Naive thymus-derived CD8-positive, alpha-beta T cell (primary cell): Measurements from ENCODE around the gene TTC23. TPM values are rescaled to one million over a fixed set of nuclear protein-coding genes. Genes with fewer than 3 reads are reported as not detected.

ENCODE experiments used
- ATAC-seq, 2 donors: fragments of 150-1000 bp; cut with Tn5 transposase in 1 of 2; sonication (Bioruptor Pico), chemical (Tn5 transposase) in 1 of 2; 1 replicate in 1 of 2; 2 replicates in 1 of 2; pipeline ENCODE4 v1.10.0; 2021; ENCODE audit warnings: mild to moderate bottlenecking in 2 of 2, moderate library complexity in 2 of 2
- POLR2A ChIA-PET: fragments of 350-600 bp; sonication (Branson Sonifier 250); formaldehyde crosslinking; loops from one replicate; lab custom pipeline; 2021; ENCODE audit warnings: antibody characterized with exemption; lab: Charles Lee
- DNase-seq, 10 donors: peaks; one replicate each; pipeline versions ENCODE4 v3.0.0 to v3.0.0-alpha.2; 2020 to 2022
- H3K27ac Mint-ChIP-seq, 10 donors: one replicate each; pipeline ENCODE4 v1.8.0; 2020 to 2022; ENCODE audit warnings: mild to moderate bottlenecking in 10 of 10, mixed read lengths in 10 of 10, moderate library complexity in 4 of 10, inconsistent platforms in 1 of 10
- H3K27me3 Mint-ChIP-seq, 5 donors: one replicate each; pipeline ENCODE4 v1.8.0; 2021 to 2022; ENCODE audit warnings: mixed read lengths in 5 of 5
- H3K36me3 Mint-ChIP-seq, 3 donors: one replicate each; pipeline ENCODE4 v1.8.0; 2020 to 2022; ENCODE audit warnings: mixed read lengths in 3 of 3, mild to moderate bottlenecking in 2 of 3, inconsistent platforms in 1 of 3
- H3K4me1 Mint-ChIP-seq, 4 donors: one replicate each; pipeline ENCODE4 v1.8.0; 2021 to 2022; ENCODE audit warnings: mixed read lengths in 4 of 4
- H3K4me3 Mint-ChIP-seq, 10 donors: one replicate each; pipeline ENCODE4 v1.8.0; 2020 to 2022; ENCODE audit warnings: mild to moderate bottlenecking in 10 of 10, mixed read lengths in 10 of 10, moderate library complexity in 6 of 10, inconsistent platforms in 1 of 10
- H3K9me3 Mint-ChIP-seq, 9 donors: one replicate each; pipeline ENCODE4 v1.8.0; 2020 to 2022; ENCODE audit warnings: mixed read lengths in 9 of 9, mild to moderate bottlenecking in 3 of 9, inconsistent platforms in 1 of 9, moderate library complexity in 1 of 9
- polyA plus RNA-seq, 3 donors: library from polyadenylated mRNA; unstranded; fragments of 300-500 nt; fragmentation: Illumina TruSeq; gene quantifications; one replicate each; pipeline ENCODE4 v1.2.3, GENCODE V29; 2021
- total RNA-seq, 8 experiments: library from RNA in 2 of 8; stranded (reverse) in 2 of 8; gene quantifications; one replicate each; pipeline ENCODE4 v1.2.3 and lab custom pipeline; 2021 to 2026

Gene TTC23
- total and polyA plus RNA-seq, 5 experiments from 2014 or later = 0.15 to 0.82 (median 0.38) TPM; not detected in 1

DNA sequence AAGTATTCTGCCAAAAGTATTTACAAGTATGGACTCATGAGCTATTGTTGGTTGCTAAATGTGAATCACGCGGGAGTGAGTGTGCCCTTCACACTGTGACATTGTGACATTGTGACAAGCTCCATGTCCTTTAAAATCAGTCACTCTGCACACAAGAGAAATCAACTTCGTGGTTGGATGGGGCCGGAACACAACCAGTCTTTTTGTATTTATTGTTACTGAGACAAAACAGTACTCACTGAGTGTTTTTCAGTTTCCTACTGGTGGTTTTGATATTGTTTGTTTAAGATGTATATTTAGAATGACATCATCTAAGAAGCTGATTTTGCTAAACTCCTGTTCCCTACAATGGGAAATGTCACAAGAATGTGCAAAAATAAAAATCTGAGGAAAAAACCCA is 114.2 kb downstream of the TTC23 start:
- Mint-ChIP-seq H3K4me1 (peaks cover 0 to 4% (median 0%) of the 10 kb centered on the region in 4 donors), H3K27ac (no peak overlapping the region), H3K27me3 (peaks cover 0 to 4% (median 0%) of the 10 kb centered on the region in 5 donors), H3K36me3 (no peaks in the 10 kb centered on the region), H3K4me3 (no peak overlapping the region), H3K9me3 (no peaks in the 10 kb centered on the region)
- POLR2A ChIA-PET = no interaction called here
- no peak for DNase-seq
- no peak for ATAC-seq

DNA sequence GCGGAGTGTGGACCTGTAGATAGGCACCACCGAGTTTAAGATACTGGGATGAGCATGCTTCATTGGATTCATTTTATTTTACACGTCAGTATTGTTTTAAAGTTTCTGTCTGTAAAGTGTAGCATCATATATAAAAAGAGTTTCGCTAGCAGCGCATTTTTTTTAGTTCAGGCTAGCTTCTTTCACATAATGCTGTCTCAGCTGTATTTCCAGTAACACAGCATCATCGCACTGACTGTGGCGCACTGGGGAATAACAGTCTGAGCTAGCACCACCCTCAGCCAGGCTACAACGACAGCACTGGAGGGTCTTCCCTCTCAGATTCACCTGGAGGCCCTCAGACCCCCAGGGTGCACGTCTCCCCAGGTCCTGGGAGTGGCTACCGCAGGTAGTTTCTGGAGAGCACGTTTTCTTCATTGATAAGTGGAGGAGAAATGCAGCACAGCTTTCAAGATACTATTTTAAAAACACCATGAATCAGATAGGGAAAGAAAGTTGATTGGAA is 115.0 kb downstream of the TTC23 start:
- no peak overlapping the region for H3K4me3 Mint-ChIP-seq
- no peaks in the 10 kb centered on the region for H3K36me3 Mint-ChIP-seq
- peaks cover 0 to 7% (median 0%) of the 10 kb centered on the region in 4 donors for H3K4me1 Mint-ChIP-seq
- POLR2A ChIA-PET = no interaction called here
- peaks cover 0 to 11% (median 0%) of the 10 kb centered on the region in 5 donors for H3K27me3 Mint-ChIP-seq
- H3K27ac Mint-ChIP-seq = no peak overlapping the region
- no peaks in the 10 kb centered on the region for H3K9me3 Mint-ChIP-seq
- ATAC-seq (no peak), DNase-seq (no peak)

DNA sequence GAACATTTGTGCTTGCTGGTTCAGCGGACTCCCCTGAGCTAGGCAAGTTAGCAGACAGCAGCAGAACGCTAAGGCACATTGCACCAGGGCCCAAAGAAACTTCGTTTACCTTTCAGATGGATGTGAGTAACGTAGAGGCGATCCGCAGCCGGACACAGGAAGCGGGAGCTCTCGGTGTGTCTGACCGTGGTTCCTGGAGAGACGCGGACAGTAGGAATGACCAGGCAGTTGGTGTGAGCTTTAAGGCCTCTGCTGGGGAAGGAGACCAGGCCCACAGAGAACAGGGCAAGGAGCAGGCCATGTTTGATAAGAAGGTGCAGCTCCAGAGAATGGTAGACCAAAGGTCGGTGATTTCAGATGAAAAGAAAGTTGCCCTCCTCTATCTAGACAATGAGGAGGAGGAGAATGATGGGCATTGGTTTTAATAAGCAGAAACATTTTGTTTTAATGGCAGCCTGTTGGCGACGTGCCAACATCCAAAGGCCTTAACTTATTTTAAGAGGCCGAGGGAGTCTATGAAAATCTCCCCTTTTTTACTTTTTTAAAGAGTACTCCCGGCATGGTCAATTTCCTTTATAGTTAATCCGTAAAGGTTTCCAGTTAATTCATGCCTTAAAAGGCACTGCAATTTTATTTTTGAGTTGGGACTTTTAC is 116.6 kb downstream of the TTC23 start:
- Mint-ChIP-seq H3K27ac (no peak overlapping the region), H3K27me3 (peaks cover 0 to 11% (median 0%) of the 10 kb centered on the region in 5 donors), H3K9me3 (no peaks in the 10 kb centered on the region), H3K4me1 (peaks cover 0 to 7% (median 0%) of the 10 kb centered on the region in 4 donors), H3K36me3 (no peaks in the 10 kb centered on the region), H3K4me3 (no peak overlapping the region)
- POLR2A ChIA-PET = no interaction called here
- DNase-seq = no peak
- ATAC-seq = no peak

DNA sequence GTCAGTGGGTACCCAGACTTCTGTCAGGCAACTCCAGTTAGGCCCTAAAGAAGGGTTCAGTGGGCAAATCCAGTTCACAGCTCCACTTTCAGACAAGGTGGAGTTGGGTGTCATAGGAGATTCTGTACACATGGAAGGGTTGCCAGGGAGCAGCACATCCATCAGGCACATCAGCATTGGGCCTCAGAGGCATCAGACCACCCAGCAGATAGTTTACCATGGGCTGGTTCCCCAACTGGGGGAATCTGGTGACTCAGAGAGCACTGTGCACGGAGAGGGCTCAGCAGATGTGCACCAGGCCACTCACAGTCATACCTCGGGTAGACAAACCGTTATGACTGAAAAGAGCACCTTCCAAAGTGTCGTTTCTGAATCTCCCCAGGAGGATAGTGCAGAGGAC is 117.3 kb downstream of the TTC23 start:
- no peak overlapping the region for H3K4me3 Mint-ChIP-seq
- H3K36me3 Mint-ChIP-seq = no peaks in the 10 kb centered on the region
- peaks cover 0 to 7% (median 0%) of the 10 kb centered on the region in 4 donors for H3K4me1 Mint-ChIP-seq
- ATAC-seq (no peak), DNase-seq (no peak)
- H3K27ac Mint-ChIP-seq = no peak overlapping the region
- peaks cover 0 to 11% (median 0%) of the 10 kb centered on the region in 5 donors for H3K27me3 Mint-ChIP-seq
- POLR2A ChIA-PET = no interaction called here
- H3K9me3 Mint-ChIP-seq = no peaks in the 10 kb centered on the region

DNA sequence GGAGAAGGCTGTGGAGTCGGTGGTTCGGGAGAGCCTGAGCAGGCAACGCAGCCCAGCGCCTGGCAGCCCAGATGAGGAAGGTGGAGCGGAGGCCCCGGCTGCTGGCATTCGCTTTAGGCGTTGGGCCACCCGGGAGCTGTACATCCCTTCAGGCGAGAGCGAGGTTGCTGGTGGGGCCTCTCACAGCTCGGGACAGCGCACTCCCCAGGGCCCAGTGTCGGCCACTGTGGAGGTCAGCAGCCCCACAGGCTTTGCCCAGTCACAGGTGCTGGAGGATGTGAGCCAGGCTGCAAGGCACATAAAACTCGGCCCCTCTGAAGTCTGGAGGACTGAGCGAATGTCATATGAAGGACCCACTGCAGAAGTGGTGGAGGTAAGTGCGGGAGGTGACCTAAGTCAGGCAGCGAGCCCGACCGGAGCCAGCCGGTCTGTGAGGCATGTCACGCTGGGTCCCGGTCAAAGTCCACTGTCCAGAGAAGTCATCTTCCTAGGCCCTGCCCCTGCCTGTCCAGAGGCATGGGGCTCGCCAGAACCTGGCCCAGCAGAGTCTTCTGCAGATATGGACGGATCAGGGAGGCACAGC is 117.8 kb downstream of the TTC23 start:
- peaks cover 0 to 11% (median 0%) of the 10 kb centered on the region in 5 donors for H3K27me3 Mint-ChIP-seq
- no peaks in the 10 kb centered on the region for H3K36me3 Mint-ChIP-seq
- POLR2A ChIA-PET = no interaction called here
- DNase-seq (no peak), ATAC-seq (no peak)
- H3K27ac Mint-ChIP-seq = no peak overlapping the region
- no peak overlapping the region for H3K4me3 Mint-ChIP-seq
- peaks cover 0 to 7% (median 0%) of the 10 kb centered on the region in 4 donors for H3K4me1 Mint-ChIP-seq
- H3K9me3 Mint-ChIP-seq = no peaks in the 10 kb centered on the region

DNA sequence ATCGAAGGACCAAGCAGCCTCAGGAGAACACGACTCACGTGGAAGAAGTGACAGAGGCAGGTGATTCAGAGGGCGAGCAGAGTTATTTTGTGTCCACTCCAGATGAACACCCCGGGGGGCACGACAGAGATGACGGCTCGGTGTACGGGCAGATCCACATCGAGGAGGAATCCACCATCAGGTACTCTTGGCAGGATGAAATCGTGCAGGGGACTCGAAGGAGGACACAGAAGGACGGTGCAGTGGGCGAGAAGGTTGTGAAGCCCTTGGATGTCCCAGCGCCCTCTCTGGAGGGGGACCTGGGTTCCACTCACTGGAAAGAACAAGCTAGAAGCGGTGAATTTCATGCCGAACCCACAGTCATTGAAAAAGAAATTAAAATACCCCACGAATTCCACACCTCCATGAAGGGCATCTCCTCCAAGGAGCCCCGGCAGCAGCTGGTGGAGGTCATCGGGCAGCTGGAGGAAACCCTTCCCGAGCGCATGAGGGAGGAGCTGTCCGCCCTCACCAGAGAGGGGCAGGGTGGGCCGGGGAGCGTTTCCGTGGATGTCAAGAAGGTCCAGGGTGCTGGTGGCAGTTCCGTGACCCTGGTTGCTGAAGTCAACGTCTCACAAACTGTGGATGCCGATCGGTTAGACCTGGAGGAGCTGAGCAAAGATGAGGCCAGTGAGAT is 118.5 kb downstream of the TTC23 start:
- Mint-ChIP-seq H3K4me1 (peaks cover 0 to 7% (median 0%) of the 10 kb centered on the region in 4 donors), H3K27me3 (peaks cover 0 to 11% (median 0%) of the 10 kb centered on the region in 5 donors), H3K9me3 (no peaks in the 10 kb centered on the region), H3K4me3 (no peak overlapping the region), H3K36me3 (no peaks in the 10 kb centered on the region), H3K27ac (peak overlapping the region in 1 of 10 donors; percentile 13)
- POLR2A ChIA-PET = no interaction called here
- ATAC-seq (no peak), DNase-seq (no peak)

DNA sequence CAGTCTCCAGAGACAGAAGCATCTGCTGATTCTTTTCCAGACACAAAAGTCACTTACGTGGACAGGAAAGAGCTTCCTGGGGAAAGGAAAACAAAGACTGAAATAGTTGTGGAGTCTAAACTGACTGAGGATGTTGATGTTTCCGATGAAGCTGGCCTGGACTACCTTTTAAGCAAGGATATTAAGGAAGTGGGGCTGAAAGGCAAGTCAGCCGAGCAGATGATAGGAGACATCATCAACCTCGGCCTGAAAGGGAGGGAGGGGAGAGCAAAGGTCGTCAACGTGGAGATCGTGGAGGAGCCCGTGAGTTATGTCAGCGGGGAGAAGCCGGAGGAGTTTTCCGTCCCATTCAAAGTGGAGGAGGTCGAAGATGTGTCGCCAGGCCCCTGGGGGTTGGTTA is 119.1 kb downstream of the TTC23 start:
- ATAC-seq (no peak), DNase-seq (no peak)
- Mint-ChIP-seq H3K27ac (no peak overlapping the region), H3K27me3 (peaks cover 0 to 11% (median 0%) of the 10 kb centered on the region in 5 donors), H3K4me1 (peaks cover 0 to 7% (median 0%) of the 10 kb centered on the region in 4 donors), H3K36me3 (no peaks in the 10 kb centered on the region), H3K9me3 (no peaks in the 10 kb centered on the region), H3K4me3 (no peak overlapping the region)
- POLR2A ChIA-PET = no interaction called here

DNA sequence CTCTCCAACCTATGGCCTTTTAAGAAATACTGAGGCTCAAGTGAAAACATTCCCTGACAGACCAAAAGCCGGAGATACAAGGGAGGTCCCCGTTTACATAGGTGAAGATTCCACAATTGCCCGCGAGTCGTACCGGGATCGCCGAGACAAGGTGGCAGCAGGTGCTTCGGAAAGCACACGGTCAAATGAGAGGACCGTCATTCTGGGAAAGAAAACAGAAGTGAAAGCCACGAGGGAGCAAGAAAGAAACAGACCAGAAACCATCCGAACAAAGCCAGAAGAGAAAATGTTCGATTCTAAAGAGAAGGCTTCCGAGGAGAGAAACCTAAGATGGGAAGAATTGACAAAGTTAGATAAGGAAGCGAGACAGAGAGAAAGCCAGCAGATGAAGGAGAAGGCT is 119.7 kb downstream of the TTC23 start:
- H3K4me3 Mint-ChIP-seq = no peak overlapping the region
- H3K27ac Mint-ChIP-seq = peak overlapping the region in 2 of 10 donors; percentile 13 to 17
- POLR2A ChIA-PET = no interaction called here
- peaks cover 0 to 11% (median 0%) of the 10 kb centered on the region in 5 donors for H3K27me3 Mint-ChIP-seq
- DNase-seq (no peak), ATAC-seq (no peak)
- H3K36me3 Mint-ChIP-seq = no peaks in the 10 kb centered on the region
- no peaks in the 10 kb centered on the region for H3K9me3 Mint-ChIP-seq
- H3K4me1 Mint-ChIP-seq = peaks cover 0 to 7% (median 0%) of the 10 kb centered on the region in 4 donors

DNA sequence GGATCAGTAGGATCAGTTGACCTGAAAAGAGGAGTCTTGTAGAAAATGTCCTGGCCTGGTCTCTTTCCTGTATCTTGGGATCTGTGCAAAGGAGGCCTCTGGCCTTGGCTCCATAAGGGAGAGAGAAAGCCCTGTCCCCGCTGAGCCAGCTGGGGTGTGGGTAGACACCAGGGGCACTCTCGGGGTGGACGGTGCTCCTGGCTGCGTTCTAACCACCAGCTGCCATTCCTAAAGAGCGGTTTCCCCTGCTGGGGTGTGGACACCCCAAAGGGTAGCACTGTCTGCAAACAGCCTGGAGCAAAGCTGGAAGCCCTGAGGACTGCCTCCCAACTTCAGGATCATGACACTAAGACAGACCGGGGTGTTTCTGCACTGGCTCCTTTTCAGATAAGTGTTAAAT is 121.0 kb downstream of the TTC23 start:
- Mint-ChIP-seq H3K4me1 (peaks cover 0 to 7% (median 0%) of the 10 kb centered on the region in 4 donors), H3K27me3 (peaks cover 0 to 11% (median 0%) of the 10 kb centered on the region in 5 donors), H3K4me3 (no peak overlapping the region), H3K36me3 (no peaks in the 10 kb centered on the region), H3K27ac (peak overlapping the region in 1 of 10 donors; percentile 58), H3K9me3 (no peaks in the 10 kb centered on the region)
- POLR2A ChIA-PET = no interaction called here
- no peak for ATAC-seq
- no peak for DNase-seq

DNA sequence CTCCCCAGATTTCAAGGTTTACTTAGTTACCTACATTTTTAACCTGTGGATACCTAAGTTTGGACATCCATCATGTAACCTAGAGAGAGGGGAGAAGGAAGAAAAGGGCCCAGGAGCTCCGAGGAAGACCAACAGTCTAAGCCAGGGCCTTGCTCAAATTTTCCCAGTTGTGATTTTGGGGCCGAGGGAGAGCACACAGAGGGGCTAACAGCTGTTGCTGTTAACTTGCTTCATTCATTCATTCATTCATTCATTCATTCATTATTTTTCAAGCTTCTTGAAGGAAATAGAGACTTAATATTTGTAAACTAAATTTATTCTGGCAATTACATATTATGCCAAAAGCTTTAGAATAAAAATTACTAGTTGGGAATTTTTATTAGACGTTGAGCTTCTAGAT is 121.6 kb downstream of the TTC23 start:
- Mint-ChIP-seq H3K4me3 (no peak overlapping the region), H3K4me1 (peaks cover 0 to 7% (median 0%) of the 10 kb centered on the region in 4 donors), H3K36me3 (no peaks in the 10 kb centered on the region), H3K27me3 (peaks cover 0 to 11% (median 0%) of the 10 kb centered on the region in 5 donors), H3K27ac (no peak overlapping the region), H3K9me3 (no peaks in the 10 kb centered on the region)
- no peak for ATAC-seq
- POLR2A ChIA-PET = no interaction called here
- no peak for DNase-seq

DNA sequence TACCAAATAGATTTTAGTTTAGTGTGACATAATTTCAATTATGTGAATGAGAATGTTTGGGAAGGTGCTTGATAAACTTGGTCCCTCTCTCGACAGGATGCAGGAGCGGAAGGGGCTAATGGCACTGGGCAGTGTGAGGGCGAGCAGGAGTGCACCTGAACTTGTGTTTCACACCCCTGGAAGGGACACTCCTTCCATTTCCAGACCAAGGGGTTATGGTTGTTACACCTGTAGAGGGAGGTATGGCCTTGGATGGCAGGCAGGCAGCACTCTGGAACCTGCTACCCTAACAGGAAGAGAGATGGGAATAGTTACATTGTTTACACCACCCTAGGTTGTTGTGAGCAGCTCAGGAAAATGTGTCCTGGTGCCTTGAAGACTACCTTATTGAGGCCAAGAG is 122.5 kb downstream of the TTC23 start:
- H3K36me3 Mint-ChIP-seq = no peaks in the 10 kb centered on the region
- DNase-seq = no peak
- H3K27ac Mint-ChIP-seq = no peak overlapping the region
- no peak overlapping the region for H3K4me3 Mint-ChIP-seq
- H3K27me3 Mint-ChIP-seq = peaks cover 0 to 11% (median 0%) of the 10 kb centered on the region in 5 donors
- POLR2A ChIA-PET = interaction anchor here (0.7 kb wide), 1 partner anchor 802 kb away, joined by 3 read pairs; no protein-coding TSS in a partner anchor
- H3K9me3 Mint-ChIP-seq = no peaks in the 10 kb centered on the region
- no peak for ATAC-seq
- peaks cover 0 to 7% (median 0%) of the 10 kb centered on the region in 4 donors for H3K4me1 Mint-ChIP-seq

DNA sequence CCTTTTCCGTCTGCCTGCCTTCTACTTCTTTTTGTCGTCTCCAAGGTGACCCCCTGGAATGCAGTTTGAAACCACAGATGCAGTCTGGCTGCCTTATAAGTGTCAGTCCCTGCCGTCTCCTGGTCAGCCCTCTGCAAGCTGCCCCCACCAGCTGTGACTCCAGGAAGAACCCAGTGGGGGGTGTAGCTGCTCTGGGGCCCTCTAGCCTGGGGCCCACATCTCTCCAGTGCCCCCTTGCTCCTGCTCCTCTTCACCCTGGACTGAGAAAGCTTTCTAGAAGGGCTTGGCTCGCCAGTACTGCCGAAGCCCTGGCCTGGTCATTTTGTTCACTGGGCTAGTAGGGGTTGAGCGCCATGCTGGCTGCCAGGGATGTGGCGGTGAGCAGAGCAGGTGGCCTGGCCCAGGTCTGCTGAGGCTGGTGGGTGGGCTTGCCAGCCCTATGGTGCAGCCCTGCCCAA is 123.2 kb downstream of the TTC23 start:
- Mint-ChIP-seq H3K36me3 (no peaks in the 10 kb centered on the region), H3K27ac (no peak overlapping the region), H3K9me3 (no peaks in the 10 kb centered on the region), H3K27me3 (peaks cover 0 to 11% (median 0%) of the 10 kb centered on the region in 5 donors), H3K4me3 (no peak overlapping the region), H3K4me1 (peaks cover 0 to 7% (median 0%) of the 10 kb centered on the region in 4 donors)
- POLR2A ChIA-PET = no interaction called here
- DNase-seq (no peak), ATAC-seq (no peak)
